Measurements from ENCODE around the gene ENDOV. TPM values are rescaled to one million over a fixed set of nuclear protein-coding genes. Genes with fewer than 3 reads are reported as not detected.
A peak's percentile ranks its signal among the peaks of the same experiment; 100 is the strongest.

The ENDOV gene
- total RNA-seq, 1 experiment from 2014 or later: 45.6 TPM

DNA sequence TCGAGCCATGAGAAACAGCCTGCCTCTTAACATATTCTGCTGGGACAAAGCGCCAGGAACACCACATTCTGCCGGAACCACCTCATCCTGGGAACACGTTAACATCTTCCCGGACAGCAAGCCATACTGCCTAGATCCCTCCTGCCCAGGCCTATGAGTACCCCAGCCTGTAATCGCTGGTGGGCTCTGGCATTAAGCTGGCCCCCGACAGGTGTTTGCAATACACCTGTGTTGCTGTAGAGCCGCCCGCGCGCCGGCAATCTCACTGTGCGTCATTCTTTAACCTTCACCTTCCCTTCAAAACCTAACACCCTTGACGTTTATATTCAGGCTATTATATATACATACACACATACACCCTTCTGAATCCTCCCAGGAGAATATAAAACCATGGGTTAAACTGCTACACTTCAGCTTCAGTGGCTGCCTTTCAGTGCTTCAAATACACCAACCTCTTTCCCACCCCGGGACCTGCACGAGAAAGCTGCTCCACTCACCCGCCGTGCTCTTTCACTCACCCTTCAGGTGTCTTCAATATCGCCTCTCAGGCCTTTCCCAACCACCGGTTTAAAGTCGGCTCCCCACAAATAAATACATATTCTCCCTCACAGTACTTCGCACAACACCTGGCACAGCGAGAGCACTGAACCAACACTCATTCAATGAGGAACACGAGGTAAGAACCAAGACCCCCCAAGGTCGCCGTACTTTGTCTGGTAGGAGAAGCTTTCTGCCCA, 1.0 kb upstream of the ENDOV start:
- Histone ChIP-seq H2AFZ (ENCODE audit: low read depth, low read length, poor library complexity, severe bottlenecking) (no peak overlapping the region), H3K4me2 (ENCODE audit: low read length) (peak overlapping the region; percentile 92), H3K9ac (ENCODE audit: low read length) (peak overlapping the region; percentile 91), H3K27me3 (ENCODE audit: insufficient read depth, low read length) (no peaks in the 10 kb centered on the region), H3K79me2 (ENCODE audit: insufficient read depth, low read length) (peaks cover 23% of the 10 kb centered on the region), H3K36me3 (ENCODE audit: control insufficient read depth in 1 of 2, insufficient read depth in 2 of 2, low read length in 2 of 2) (peaks cover 0 to 11% of the 10 kb centered on the region in 2 experiments; a peak in 1 of 4 replicates), H3K27ac (ENCODE audit: low read depth, low read length) (no peak overlapping the region), H3K4me1 (ENCODE audit: control insufficient read depth in 1 of 2, insufficient read depth in 2 of 2, low read length in 2 of 2) (peaks cover 12 to 15% of the 10 kb centered on the region in 2 experiments; a peak in 3 of 4 replicates), H3K9me3 (ENCODE audit: control insufficient read depth in 1 of 2, insufficient read depth in 1 of 2, low read depth in 1 of 2, low read length in 2 of 2) (no peaks in the 10 kb centered on the region), H3K4me3 (replicated peaks in 1 of 2; ENCODE audit: low read depth in 1 of 2, low read length in 2 of 2) (peak overlapping the region; percentile 99 to 100), H4K20me1 (ENCODE audit: insufficient read depth) (no peaks in the 10 kb centered on the region), H3K9me2 (ENCODE audit: insufficient read depth) (no peaks in the 10 kb centered on the region)
- ATAC-seq (no peak), DNase-seq (ENCODE audit: low read depth, low spot score) (no peak)
- intact Hi-C loops (cut with micrococcal nuclease): no loop called here
- RAD21 ChIA-PET (ENCODE audit: low non-redundant PET in 1 of 2, low total read pairs in 2 of 2, uncharacterized antibody in 2 of 2, unreplicated experiment in 2 of 2): no interaction called here
- TF ChIP-seq, protein P1, sequence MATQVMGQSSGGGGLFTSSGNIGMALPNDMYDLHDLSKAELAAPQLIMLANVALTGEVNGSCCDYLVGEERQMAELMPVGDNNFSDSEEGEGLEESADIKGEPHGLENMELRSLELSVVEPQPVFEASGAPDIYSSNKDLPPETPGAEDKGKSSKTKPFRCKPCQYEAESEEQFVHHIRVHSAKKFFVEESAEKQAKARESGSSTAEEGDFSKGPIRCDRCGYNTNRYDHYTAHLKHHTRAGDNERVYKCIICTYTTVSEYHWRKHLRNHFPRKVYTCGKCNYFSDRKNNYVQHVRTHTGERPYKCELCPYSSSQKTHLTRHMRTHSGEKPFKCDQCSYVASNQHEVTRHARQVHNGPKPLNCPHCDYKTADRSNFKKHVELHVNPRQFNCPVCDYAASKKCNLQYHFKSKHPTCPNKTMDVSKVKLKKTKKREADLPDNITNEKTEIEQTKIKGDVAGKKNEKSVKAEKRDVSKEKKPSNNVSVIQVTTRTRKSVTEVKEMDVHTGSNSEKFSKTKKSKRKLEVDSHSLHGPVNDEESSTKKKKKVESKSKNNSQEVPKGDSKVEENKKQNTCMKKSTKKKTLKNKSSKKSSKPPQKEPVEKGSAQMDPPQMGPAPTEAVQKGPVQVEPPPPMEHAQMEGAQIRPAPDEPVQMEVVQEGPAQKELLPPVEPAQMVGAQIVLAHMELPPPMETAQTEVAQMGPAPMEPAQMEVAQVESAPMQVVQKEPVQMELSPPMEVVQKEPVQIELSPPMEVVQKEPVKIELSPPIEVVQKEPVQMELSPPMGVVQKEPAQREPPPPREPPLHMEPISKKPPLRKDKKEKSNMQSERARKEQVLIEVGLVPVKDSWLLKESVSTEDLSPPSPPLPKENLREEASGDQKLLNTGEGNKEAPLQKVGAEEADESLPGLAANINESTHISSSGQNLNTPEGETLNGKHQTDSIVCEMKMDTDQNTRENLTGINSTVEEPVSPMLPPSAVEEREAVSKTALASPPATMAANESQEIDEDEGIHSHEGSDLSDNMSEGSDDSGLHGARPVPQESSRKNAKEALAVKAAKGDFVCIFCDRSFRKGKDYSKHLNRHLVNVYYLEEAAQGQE (IDR thresholded peaks at IDR 0.05; ENCODE audit: low read depth): no peak
- no peak for TF ChIP-seq SRF (IDR thresholded peaks at IDR 0.05; ENCODE audit: low read depth)
- no peak for TF ChIP-seq SIN3A (IDR thresholded peaks at IDR 0.05; ENCODE audit: low read depth)
- no peak for TF ChIP-seq POLR2AphosphoS5 (IDR thresholded peaks at IDR 0.05; ENCODE audit: low read depth, low read length)
- CTCF ChIA-PET: interaction anchor here (1.4 kb wide), 1 partner anchor 312 kb away, joined by 4 read pairs; the partner anchor contains the start of gene GAA
- BruUV-seq (replicated peaks): TSS peak; percentile 41
- POLR2A ChIA-PET: no interaction called here

DNA sequence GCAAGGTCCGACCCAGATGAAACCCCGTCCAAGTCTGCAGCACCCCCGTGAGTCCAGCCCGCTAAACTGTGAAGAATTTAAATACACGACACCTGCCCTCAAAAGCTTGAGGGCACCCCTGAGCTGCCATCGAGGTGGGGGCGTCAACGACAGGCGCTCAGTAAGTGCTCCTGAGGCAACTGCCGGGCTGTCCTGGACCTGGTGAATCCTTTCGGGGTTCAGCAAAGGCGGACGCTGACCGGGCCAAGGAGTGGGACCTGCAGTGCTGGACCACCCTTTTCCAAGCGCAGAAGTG, 512 bp upstream of the ENDOV start:
- peaks cover 23% of the 10 kb centered on the region for H3K79me2 ChIP-seq (ENCODE audit: insufficient read depth, low read length)
- peak overlapping the region; percentile 81; the same call in 1 of the 2 replicates for H3K27ac ChIP-seq (ENCODE audit: low read depth, low read length)
- POLR2A ChIA-PET: no interaction called here
- peak overlapping the region; percentile 92 for H3K4me2 ChIP-seq (ENCODE audit: low read length)
- BruUV-seq (replicated peaks): no TSS peak
- no peaks in the 10 kb centered on the region for H4K20me1 ChIP-seq (ENCODE audit: insufficient read depth)
- H3K4me1 ChIP-seq (ENCODE audit: control insufficient read depth in 1 of 2, insufficient read depth in 2 of 2, low read length in 2 of 2): peaks cover 12 to 15% of the 10 kb centered on the region in 2 experiments; a peak in 3 of 4 replicates
- H3K36me3 ChIP-seq (ENCODE audit: control insufficient read depth in 1 of 2, insufficient read depth in 2 of 2, low read length in 2 of 2): peaks cover 0 to 11% of the 10 kb centered on the region in 2 experiments; a peak in 1 of 4 replicates
- DNase-seq (ENCODE audit: low read depth, low spot score) (no peak), ATAC-seq (no peak)
- RAD21 ChIA-PET (ENCODE audit: low non-redundant PET in 1 of 2, low total read pairs in 2 of 2, uncharacterized antibody in 2 of 2, unreplicated experiment in 2 of 2): no interaction called here
- no peaks in the 10 kb centered on the region for H3K9me2 ChIP-seq (ENCODE audit: insufficient read depth)
- H3K4me3 ChIP-seq (replicated peaks in 1 of 2; ENCODE audit: low read depth in 1 of 2, low read length in 2 of 2): peak overlapping the region; percentile 99 to 100
- intact Hi-C loops (cut with micrococcal nuclease): no loop called here
- H3K27me3 ChIP-seq (ENCODE audit: insufficient read depth, low read length): no peaks in the 10 kb centered on the region
- H3K9ac ChIP-seq (ENCODE audit: low read length): peak overlapping the region; percentile 91
- CTCF ChIA-PET: interaction anchor here (1.4 to 2.0 kb wide), 3 partner anchors 12 to 406 kb away, joined by 4 to 5 read pairs (median 5); partner anchors contain the start of gene GAA
- no peak overlapping the region for H2AFZ ChIP-seq (ENCODE audit: low read depth, low read length, poor library complexity, severe bottlenecking)
- H3K9me3 ChIP-seq (ENCODE audit: control insufficient read depth in 1 of 2, insufficient read depth in 1 of 2, low read depth in 1 of 2, low read length in 2 of 2): no peaks in the 10 kb centered on the region
- TF ChIP-seq CEBPB (IDR thresholded peaks at IDR 0.05; ENCODE audit: low read depth) (no peak), SRF (IDR thresholded peaks at IDR 0.05; ENCODE audit: low read depth) (no peak), YY1 (IDR thresholded peaks at IDR 0.05; ENCODE audit: extremely low read depth, insufficient replicate concordance, low read depth, low read length) (no peak), ELF1 (IDR thresholded peaks at IDR 0.05; ENCODE audit: borderline replicate concordance, low read depth) (no peak), SIN3A (IDR thresholded peaks at IDR 0.05; ENCODE audit: low read depth) (no peak), ZNF274 (IDR thresholded peaks at IDR 0.05; ENCODE audit: low read depth, low read length) (no peak), ATF3 (IDR thresholded peaks at IDR 0.05) (no peak), FOSL1 (IDR thresholded peaks at IDR 0.05; ENCODE audit: low read depth) (no peak), CBX3 (IDR thresholded peaks at IDR 0.05; ENCODE audit: low read depth) (no peak)
- TF ChIP-seq, protein P2, sequence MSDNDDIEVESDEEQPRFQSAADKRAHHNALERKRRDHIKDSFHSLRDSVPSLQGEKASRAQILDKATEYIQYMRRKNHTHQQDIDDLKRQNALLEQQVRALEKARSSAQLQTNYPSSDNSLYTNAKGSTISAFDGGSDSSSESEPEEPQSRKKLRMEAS (IDR thresholded peaks at IDR 0.05): no peak
- TF ChIP-seq, protein P3, sequence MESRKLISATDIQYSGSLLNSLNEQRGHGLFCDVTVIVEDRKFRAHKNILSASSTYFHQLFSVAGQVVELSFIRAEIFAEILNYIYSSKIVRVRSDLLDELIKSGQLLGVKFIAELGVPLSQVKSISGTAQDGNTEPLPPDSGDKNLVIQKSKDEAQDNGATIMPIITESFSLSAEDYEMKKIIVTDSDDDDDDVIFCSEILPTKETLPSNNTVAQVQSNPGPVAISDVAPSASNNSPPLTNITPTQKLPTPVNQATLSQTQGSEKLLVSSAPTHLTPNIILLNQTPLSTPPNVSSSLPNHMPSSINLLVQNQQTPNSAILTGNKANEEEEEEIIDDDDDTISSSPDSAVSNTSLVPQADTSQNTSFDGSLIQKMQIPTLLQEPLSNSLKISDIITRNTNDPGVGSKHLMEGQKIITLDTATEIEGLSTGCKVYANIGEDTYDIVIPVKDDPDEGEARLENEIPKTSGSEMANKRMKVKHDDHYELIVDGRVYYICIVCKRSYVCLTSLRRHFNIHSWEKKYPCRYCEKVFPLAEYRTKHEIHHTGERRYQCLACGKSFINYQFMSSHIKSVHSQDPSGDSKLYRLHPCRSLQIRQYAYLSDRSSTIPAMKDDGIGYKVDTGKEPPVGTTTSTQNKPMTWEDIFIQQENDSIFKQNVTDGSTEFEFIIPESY (IDR thresholded peaks at IDR 0.05; ENCODE audit: extremely low read depth, insufficient replicate concordance, low read length): no peak

Measured in HCT116 (cell line).